Neural cell (in vitro differentiated cells): ENCODE results near the gene PGAP6. TPM values are rescaled to one million over a fixed set of nuclear protein-coding genes. Genes with fewer than 3 reads are reported as not detected.

Source experiments
- H2AFZ ChIP-seq: fragments of 200-600, 300-800 bp; sonication (generic), shearing (Covaris generic); 2 replicates; pipeline ENCODE4 v1.6.0; 2014; ENCODE audit warnings: low read depth, mild to moderate bottlenecking, antibody characterized with exemption, low read length, moderate library complexity
- H3F3A ChIP-seq: fragments of 200-600 bp; shearing (Covaris generic); 2 replicates; pipeline ENCODE4 v1.6.1; 2016; ENCODE audit warnings: mild to moderate bottlenecking, moderate library complexity, mixed read lengths, antibody characterized with exemption, low read length; ENCODE audit not compliant: insufficient read depth, poor library complexity, severe bottlenecking
- H3K27ac ChIP-seq: fragments of 200-600, 300-800 bp; sonication (generic), shearing (Covaris generic); 2 replicates; pipeline ENCODE4 v1.5.1; 2014; ENCODE audit warnings: mild to moderate bottlenecking, low read length, moderate library complexity
- H3K27me3 ChIP-seq: fragments of 300-800, 200-600 bp; sonication (generic), shearing (Covaris generic); 2 replicates; pipeline ENCODE4 v1.6.0; 2014; ENCODE audit warnings: mild to moderate bottlenecking, low read depth, low read length, moderate library complexity; ENCODE audit not compliant: insufficient read depth
- H3K36me3 ChIP-seq: fragments of 300-800, 200-600 bp; sonication (generic), shearing (Covaris generic); 2 replicates; pipeline ENCODE4 v1.5.1; 2014; ENCODE audit warnings: mild to moderate bottlenecking, antibody characterized with exemption, low read length, moderate library complexity; ENCODE audit not compliant: insufficient read depth
- H3K4me2 ChIP-seq: fragments of 300-800, 200-600 bp; sonication (generic), shearing (Covaris generic); 2 replicates; pipeline ENCODE4 v1.6.0; 2014; ENCODE audit warnings: mild to moderate bottlenecking, low read length
- H3K4me3 ChIP-seq: fragments of 300-800, 200-600 bp; sonication (generic), shearing (Covaris generic); 2 replicates; pipeline ENCODE4 v1.5.1; 2014; ENCODE audit warnings: mild to moderate bottlenecking, low read length, moderate library complexity
- H3K79me2 ChIP-seq: fragments of 200-600 bp; shearing (Covaris generic); replicated peaks from 2 replicates; pipeline ENCODE4 v1.6.0; 2014; ENCODE audit warnings: mild to moderate bottlenecking, low read length, moderate library complexity; ENCODE audit not compliant: insufficient read depth
- H3K9ac ChIP-seq: fragments of 300-800, 200-600 bp; sonication (generic), shearing (Covaris generic); 2 replicates; pipeline ENCODE4 v1.6.1; 2016; ENCODE audit warnings: mild to moderate bottlenecking, low read length, mixed read lengths
- H3K9me2 ChIP-seq: fragments of 200-600 bp; shearing (Covaris generic); 2 replicates; pipeline ENCODE4 v1.6.1; 2016; ENCODE audit warnings: mild to moderate bottlenecking, low read length, mixed read lengths; ENCODE audit not compliant: insufficient read depth
- H3K9me3 ChIP-seq: fragments of 200-600, 300-800 bp; sonication (generic), shearing (Covaris generic); 2 replicates; pipeline ENCODE4 v1.6.1; 2016; ENCODE audit warnings: mild to moderate bottlenecking, mixed run types, low read length, moderate library complexity, mixed read lengths
- H4K20me1 ChIP-seq: fragments of 200-600 bp; shearing (Covaris generic); 2 replicates; pipeline ENCODE4 v1.6.1; 2016; ENCODE audit warnings: mild to moderate bottlenecking, mixed run types; ENCODE audit not compliant: insufficient read depth
- CTCF ChIP-seq: fragments of 450-650 bp; IDR thresholded peaks from 2 replicates; pipeline ENCODE4 v1.5.1; 2014; ENCODE audit warnings: antibody characterized with exemption, mild to moderate bottlenecking, moderate library complexity; ENCODE audit not compliant: poor library complexity, severe bottlenecking
- EP300 ChIP-seq: fragments of 450-650 bp; conservative IDR thresholded peaks from 2 replicates; pipeline ENCODE4 v1.6.1; 2014; ENCODE audit warnings: antibody characterized with exemption, mild to moderate bottlenecking, moderate library complexity; ENCODE audit not compliant: poor library complexity, severe bottlenecking
- EZH2 ChIP-seq: fragments of 200-600, 300-800 bp; shearing (Covaris generic), sonication (generic); IDR thresholded peaks from 2 replicates; pipeline ENCODE4 v1.6.1; 2014; ENCODE audit warnings: antibody characterized with exemption, low read length, borderline replicate concordance, mild to moderate bottlenecking; ENCODE audit not compliant: insufficient read depth, poor library complexity, severe bottlenecking
- MXI1 ChIP-seq: fragments of 450-650 bp; conservative IDR thresholded peaks from 2 replicates; pipeline ENCODE4 v1.6.1; 2014; ENCODE audit warnings: antibody characterized with exemption, mild to moderate bottlenecking; ENCODE audit not compliant: poor library complexity, severe bottlenecking
- POLR2AphosphoS5 ChIP-seq: IDR thresholded peaks from 2 replicates; pipeline ENCODE4 v1.6.1; 2012
- RAD21 ChIP-seq: fragments of 450-650 bp; conservative IDR thresholded peaks from 2 replicates; pipeline ENCODE4 v1.6.1; 2014; ENCODE audit warnings: antibody characterized with exemption, mild to moderate bottlenecking, moderate library complexity
- REST ChIP-seq: IDR thresholded peaks from 2 replicates; pipeline ENCODE4 v1.6.1; 2012; ENCODE audit warnings: borderline replicate concordance
- SMC3 ChIP-seq: fragments of 450-650 bp; conservative IDR thresholded peaks from 2 replicates; pipeline ENCODE4 v1.6.1; 2014; ENCODE audit warnings: antibody characterized with exemption, mild to moderate bottlenecking, moderate library complexity; ENCODE audit not compliant: poor library complexity
- TAF1 ChIP-seq: IDR thresholded peaks from 2 replicates; pipeline ENCODE4 v1.6.1; 2012; ENCODE audit warnings: low read depth
- polyA plus RNA-seq: library from polyadenylated mRNA; depleted of rRNA; stranded (reverse); fragments of >200 nt; gene quantifications from 2 replicates; pipeline ENCODE4 v1.2.3, GENCODE V29; 2014

PGAP6 gene
- polyA plus RNA-seq, 1 donor from 2014 or later = 47.3 TPM

DNA sequence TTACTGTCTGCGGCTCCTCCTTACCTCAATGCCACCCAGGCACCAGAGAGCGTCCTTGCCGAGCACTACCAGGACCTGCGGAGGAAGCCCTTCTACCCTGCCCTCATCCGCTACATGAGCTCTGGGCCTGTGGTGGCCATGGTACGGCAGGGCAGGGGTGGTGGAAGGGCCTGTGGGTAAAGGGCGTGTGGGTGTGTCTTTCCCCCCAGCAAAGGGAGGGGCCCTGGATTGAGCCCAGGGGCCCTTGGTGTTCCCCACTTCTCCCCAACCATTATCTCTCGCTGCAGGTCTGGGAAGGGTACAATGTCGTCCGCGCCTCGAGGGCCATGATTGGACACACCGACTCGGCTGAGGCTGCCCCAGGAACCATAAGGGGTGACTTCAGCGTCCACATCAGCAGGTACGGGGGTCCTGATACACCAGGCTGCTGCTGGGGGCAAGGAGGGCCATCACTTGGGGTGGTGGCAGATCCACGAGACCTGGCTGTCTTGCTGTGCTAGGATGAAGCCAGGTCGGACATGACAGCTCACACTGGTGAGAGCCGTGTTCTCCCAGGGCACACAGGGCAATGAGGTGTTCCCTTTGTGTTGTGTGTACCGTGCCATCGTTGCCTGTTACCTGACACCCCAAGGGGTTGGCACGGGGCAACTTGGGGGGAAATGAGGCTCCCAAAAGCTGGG, 17.7 kb upstream of the PGAP6 start:
- Histone ChIP-seq H3K9ac (no peak overlapping the region), H3K27me3 (no peaks in the 10 kb centered on the region), H3K36me3 (no peaks in the 10 kb centered on the region), H3F3A (no peaks in the 10 kb centered on the region), H3K9me3 (no peaks in the 10 kb centered on the region), H2AFZ (no peak overlapping the region), H3K9me2 (no peaks in the 10 kb centered on the region), H3K27ac (no peak overlapping the region), H3K4me3 (no peak overlapping the region), H3K4me2 (no peak overlapping the region), H3K79me2 (no peaks in the 10 kb centered on the region), H4K20me1 (no peaks in the 10 kb centered on the region)
- TF ChIP-seq RAD21 (no peak), SMC3 (no peak), CTCF (no peak), EZH2 (no peak), TAF1 (no peak), MXI1 (no peak), REST (no peak), POLR2AphosphoS5 (no peak), EP300 (no peak)

DNA sequence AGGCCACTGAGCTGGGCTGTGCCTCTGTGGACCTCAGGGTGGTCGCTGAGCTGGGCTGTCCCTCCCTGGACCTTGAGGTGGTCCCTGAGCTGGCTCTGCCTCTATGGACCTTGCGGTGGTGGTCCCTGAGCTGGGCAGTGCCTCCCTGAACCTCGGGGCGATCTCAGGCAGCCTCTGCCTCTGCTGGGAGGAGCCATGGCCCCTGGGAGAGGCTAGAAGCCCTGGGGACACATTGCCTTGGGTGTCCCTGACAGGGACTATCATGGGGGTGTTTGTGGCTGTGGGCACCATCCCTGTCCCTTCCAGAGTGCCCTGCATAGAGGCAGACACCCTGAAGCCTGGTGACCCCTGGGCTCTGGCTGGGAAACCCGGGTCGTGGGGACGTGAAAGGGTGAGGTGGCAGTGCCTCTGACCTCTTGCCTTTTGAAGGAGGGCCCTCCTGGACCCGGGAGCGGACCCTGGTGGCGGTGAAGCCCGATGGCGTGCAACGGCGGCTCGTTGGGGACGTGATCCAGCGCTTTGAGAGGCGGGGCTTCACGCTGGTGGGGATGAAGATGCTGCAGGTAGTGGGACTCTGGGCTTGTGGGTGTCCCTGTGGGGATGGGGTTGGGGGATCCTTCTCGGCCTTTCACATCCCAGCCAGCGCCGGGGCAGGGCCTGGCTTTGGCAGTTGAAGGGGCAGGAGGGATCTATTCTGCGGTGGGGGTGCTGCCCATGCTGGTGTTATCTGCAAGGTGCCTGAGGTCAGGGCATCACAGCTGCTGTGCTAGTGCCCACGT, 17.0 kb upstream of the PGAP6 start:
- no peak overlapping the region for H3K9ac ChIP-seq
- no peaks in the 10 kb centered on the region for H3K36me3 ChIP-seq

More for the DNA sequence above, 17.0 kb upstream of the PGAP6 start:
- Histone ChIP-seq H2AFZ (no peak overlapping the region), H3K27me3 (no peaks in the 10 kb centered on the region), H3K79me2 (no peaks in the 10 kb centered on the region), H3K9me2 (no peaks in the 10 kb centered on the region), H4K20me1 (no peaks in the 10 kb centered on the region), H3K27ac (no peak overlapping the region), H3F3A (no peaks in the 10 kb centered on the region), H3K4me2 (no peak overlapping the region), H3K9me3 (no peaks in the 10 kb centered on the region), H3K4me3 (no peak overlapping the region)
- TF ChIP-seq CTCF (no peak), MXI1 (no peak), TAF1 (no peak), RAD21 (no peak), SMC3 (no peak), EZH2 (no peak), POLR2AphosphoS5 (no peak), REST (no peak), EP300 (no peak)
